CD4-positive, alpha-beta T cell (primary cell): ENCODE data around the gene CFAP100. TPM values are rescaled to one million over a fixed set of nuclear protein-coding genes. Genes with fewer than 3 reads are reported as not detected.

Experiments used
- ATAC-seq: fragments of 200-7000 bp; cut with Tn5 transposase; one replicate; pipeline ENCODE4 v1.10.0; 2022; ENCODE audit warnings: mild to moderate bottlenecking; ENCODE audit not compliant: poor library complexity
- CTCF ChIA-PET: fragments of 350-600 bp; sonication (Branson Sonifier 250); formaldehyde crosslinking; loops from one replicate; lab custom pipeline; 2021; ENCODE audit warnings: antibody characterized with exemption, inconsistent platforms; lab: Charles Lee
- POLR2A ChIA-PET: fragments of 350-600 bp; sonication (Branson Sonifier 250); formaldehyde crosslinking; loops from one replicate; lab custom pipeline; 2021; ENCODE audit warnings: antibody characterized with exemption, inconsistent platforms; lab: Charles Lee
- DNase-seq, 14 experiments: peaks; one replicate each; pipeline ENCODE4 v3.0.0-alpha.2; 2013 to 2020; ENCODE audit warnings: mixed read lengths in 2 of 14
- H3K27ac ChIP-seq, 2 donors: one replicate each; pipeline versions ENCODE4 v1.5.1 to v1.7.0; 2013; ENCODE audit warnings: low read length in 2 of 2, low read depth in 1 of 2, mild to moderate bottlenecking in 1 of 2
- H3K27me3 ChIP-seq, 2 experiments: 1 replicate in 1 of 2; 2 replicates in 1 of 2; pipeline versions ENCODE4 v1.6.1 to v1.7.0; 2013; ENCODE audit warnings: low read length in 2 of 2, control low read depth in 1 of 2, mild to moderate bottlenecking in 1 of 2, moderate library complexity in 1 of 2; ENCODE audit not compliant: insufficient read depth in 2 of 2, control insufficient read depth in 1 of 2
- H3K36me3 ChIP-seq: one replicate; pipeline ENCODE4 v1.6.1; 2013; ENCODE audit warnings: low read length, control low read depth; ENCODE audit not compliant: insufficient read depth
- H3K4me1 ChIP-seq: one replicate; pipeline ENCODE4 v1.6.1; 2013; ENCODE audit warnings: low read length, control low read depth; ENCODE audit not compliant: insufficient read depth
- H3K4me3 ChIP-seq: one replicate; pipeline ENCODE4 v1.5.1; 2013; ENCODE audit warnings: mild to moderate bottlenecking, low read length, moderate library complexity
- H3K9me3 ChIP-seq, 2 experiments: 1 replicate in 1 of 2; 2 replicates in 1 of 2; pipeline versions ENCODE4 v1.6.1 to v1.7.0; 2013; ENCODE audit warnings: low read length in 2 of 2, mild to moderate bottlenecking in 2 of 2, control low read depth in 1 of 2, moderate library complexity in 1 of 2; ENCODE audit not compliant: control insufficient read depth in 1 of 2, insufficient read depth in 1 of 2
- H3K27ac Mint-ChIP-seq: one replicate; pipeline ENCODE4 v1.8.0; 2020; ENCODE audit warnings: mixed read lengths
- H3K27me3 Mint-ChIP-seq: one replicate; pipeline ENCODE4 v1.8.0; 2021; ENCODE audit warnings: mixed read lengths
- H3K36me3 Mint-ChIP-seq: one replicate; pipeline ENCODE4 v1.8.0; 2021; ENCODE audit warnings: low read depth, mixed read lengths
- H3K4me1 Mint-ChIP-seq: one replicate; pipeline ENCODE4 v1.8.0; 2021; ENCODE audit warnings: low read depth, mixed read lengths
- H3K4me3 Mint-ChIP-seq: one replicate; pipeline ENCODE4 v1.8.0; 2020; ENCODE audit warnings: mild to moderate bottlenecking, mixed read lengths
- H3K9me3 Mint-ChIP-seq: one replicate; pipeline ENCODE4 v1.8.0; 2020; ENCODE audit warnings: mixed read lengths
- intact Hi-C, 2 experiments: fragments of 100-400 bp; cut with DNase I in 1 of 2; cut with micrococcal nuclease in 1 of 2; formaldehyde crosslinking; loops; one replicate each; pipeline versions ENCODE4 v1.15.1 to v1.9.0; 2023 to 2025; cut with DNase I, micrococcal nuclease
- total RNA-seq, 174 experiments: library from RNA in 2 of 174; stranded (reverse) in 2 of 174; gene quantifications; one replicate each; pipeline ENCODE4 v1.2.3 and lab custom pipeline; 2021 to 2026
- TF ChIP-seq, protein P1 (sequence below): fragments of 200-600 bp; IDR thresholded peaks from one replicate; pipeline ENCODE4 v1.8.0; 2022; ENCODE audit warnings: antibody characterized with exemption, mild to moderate bottlenecking

Gene CFAP100
- total RNA-seq, 2 experiments from 2014 or later, result not detected

DNA sequence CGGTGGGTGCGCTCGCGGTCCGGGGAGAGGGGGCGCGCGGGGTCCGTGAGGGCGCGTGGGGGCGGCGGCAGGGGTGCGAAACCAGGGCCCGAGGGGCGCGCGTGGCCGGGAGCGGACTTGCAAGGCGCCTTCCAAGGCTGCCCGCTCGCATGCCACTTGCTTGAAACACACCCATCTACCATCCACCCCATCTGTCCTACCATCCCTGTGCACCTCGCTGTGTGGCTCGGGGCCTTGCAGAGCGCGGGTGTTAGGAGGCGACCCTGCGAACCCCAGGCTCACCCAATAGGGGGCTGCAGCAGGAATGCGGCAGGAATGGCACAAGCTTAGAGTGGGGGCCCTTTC lies 240 bp downstream of the CFAP100 start:
- POLR2A ChIA-PET, result no interaction called here

GRCh38 chr3:126395846-126396513 lies 1.3 kb downstream of the CFAP100 start:
- Mint-ChIP-seq H3K27ac (no peak overlapping the region), H3K27me3 (peaks cover 43% of the 10 kb centered on the region), H3K4me3 (no peak overlapping the region), H3K9me3 (no peaks in the 10 kb centered on the region), H3K36me3 (no peaks in the 10 kb centered on the region), H3K4me1 (no peaks in the 10 kb centered on the region)
- TF ChIP-seq, protein P1, sequence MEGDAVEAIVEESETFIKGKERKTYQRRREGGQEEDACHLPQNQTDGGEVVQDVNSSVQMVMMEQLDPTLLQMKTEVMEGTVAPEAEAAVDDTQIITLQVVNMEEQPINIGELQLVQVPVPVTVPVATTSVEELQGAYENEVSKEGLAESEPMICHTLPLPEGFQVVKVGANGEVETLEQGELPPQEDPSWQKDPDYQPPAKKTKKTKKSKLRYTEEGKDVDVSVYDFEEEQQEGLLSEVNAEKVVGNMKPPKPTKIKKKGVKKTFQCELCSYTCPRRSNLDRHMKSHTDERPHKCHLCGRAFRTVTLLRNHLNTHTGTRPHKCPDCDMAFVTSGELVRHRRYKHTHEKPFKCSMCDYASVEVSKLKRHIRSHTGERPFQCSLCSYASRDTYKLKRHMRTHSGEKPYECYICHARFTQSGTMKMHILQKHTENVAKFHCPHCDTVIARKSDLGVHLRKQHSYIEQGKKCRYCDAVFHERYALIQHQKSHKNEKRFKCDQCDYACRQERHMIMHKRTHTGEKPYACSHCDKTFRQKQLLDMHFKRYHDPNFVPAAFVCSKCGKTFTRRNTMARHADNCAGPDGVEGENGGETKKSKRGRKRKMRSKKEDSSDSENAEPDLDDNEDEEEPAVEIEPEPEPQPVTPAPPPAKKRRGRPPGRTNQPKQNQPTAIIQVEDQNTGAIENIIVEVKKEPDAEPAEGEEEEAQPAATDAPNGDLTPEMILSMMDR, result no peak
- ChIA-PET POLR2A (no interaction called here), CTCF (no interaction called here)
- H3K27me3 ChIP-seq, result peaks cover 13 to 22% of the 10 kb centered on the region in 2 experiments
- DNase-seq (no peak), ATAC-seq (no peak)
- no peak overlapping the region for H3K27ac ChIP-seq
- no peaks in the 10 kb centered on the region for H3K9me3 ChIP-seq
- no peaks in the 10 kb centered on the region for H3K4me1 ChIP-seq
- no peak overlapping the region for H3K4me3 ChIP-seq
- no peaks in the 10 kb centered on the region for H3K36me3 ChIP-seq
- intact Hi-C loops, result no loop called here

More for the DNA sequence above, 240 bp downstream of the CFAP100 start:
- CTCF ChIA-PET, result no interaction called here
- Mint-ChIP-seq H3K4me1 (no peaks in the 10 kb centered on the region), H3K9me3 (no peaks in the 10 kb centered on the region), H3K27ac (no peak overlapping the region), H3K36me3 (no peaks in the 10 kb centered on the region), H3K4me3 (no peak overlapping the region), H3K27me3 (peaks cover 53% of the 10 kb centered on the region)
- Histone ChIP-seq H3K9me3 (peaks cover 0 to 2% of the 10 kb centered on the region in 2 experiments), H3K27ac (no peak overlapping the region), H3K4me1 (no peaks in the 10 kb centered on the region), H3K4me3 (no peak overlapping the region), H3K36me3 (no peaks in the 10 kb centered on the region), H3K27me3 (peaks cover 15 to 22% of the 10 kb centered on the region in 2 experiments)
- intact Hi-C loops, result no loop called here
- DNase-seq (no peak), ATAC-seq (no peak)
- TF ChIP-seq, protein P1, result no peak

- H3K36me3 ChIP-seq, result no peaks in the 10 kb centered on the region
- H3K27me3 ChIP-seq, result peaks cover 10 to 22% of the 10 kb centered on the region in 2 experiments
- H3K4me1 Mint-ChIP-seq, result no peaks in the 10 kb centered on the region
- DNase-seq, result no peak
- no peaks in the 10 kb centered on the region for H3K36me3 Mint-ChIP-seq
- ChIA-PET CTCF (no interaction called here), POLR2A (no interaction called here)
- TF ChIP-seq, protein P1, result no peak
- no peak overlapping the region for H3K4me3 Mint-ChIP-seq
- ATAC-seq, result no peak
- no peak overlapping the region for H3K27ac ChIP-seq
- intact Hi-C loops, result no loop called here
- no peak overlapping the region for H3K27ac Mint-ChIP-seq
- H3K4me1 ChIP-seq, result no peaks in the 10 kb centered on the region
- H3K9me3 Mint-ChIP-seq, result no peaks in the 10 kb centered on the region
- no peak overlapping the region for H3K4me3 ChIP-seq
- peaks cover 41% of the 10 kb centered on the region for H3K27me3 Mint-ChIP-seq
- no peaks in the 10 kb centered on the region for H3K9me3 ChIP-seq
These were observed 1.8 kb downstream of the CFAP100 start for GRCh38 chr3:126396536-126396935.
